Tibial nerve (tissue), 4 donors: ENCODE results near the gene SH3RF3.

ENCODE experiments used
- CTCF ChIP-seq, 5 experiments: fragments of 200-600 bp in 3 of 5; fragments of 450-650 bp in 2 of 5; sonication (generic) in 3 of 5; IDR thresholded peaks; one replicate each; pipeline ENCODE4 v1.5.1; 2016 to 2019; ENCODE audit warnings: antibody characterized with exemption in 5 of 5, mild to moderate bottlenecking in 3 of 5, moderate library complexity in 2 of 5
- EP300 ChIP-seq, 2 donors: sonication (generic); formaldehyde crosslinking; IDR thresholded peaks; one replicate each; pipeline ENCODE4 v1.6.1; 2017; ENCODE audit warnings: antibody characterized with exemption in 2 of 2, mild to moderate bottlenecking in 1 of 2
- POLR2A ChIP-seq, 2 donors: fragments of 450-650 bp; IDR thresholded peaks; one replicate each; pipeline ENCODE4 v1.6.1; 2017; ENCODE audit warnings: antibody characterized with exemption in 2 of 2, mild to moderate bottlenecking in 2 of 2, moderate library complexity in 2 of 2

GRCh38 chr2:109162999-109163398 is 34.0 kb downstream of the SH3RF3 start:
- TF ChIP-seq CTCF (IDR thresholded peaks at IDR 0.05) (no peak), POLR2A (IDR thresholded peaks at IDR 0.05) (no peak), EP300 (IDR thresholded peaks at IDR 0.05) (no peak)
